K562 (cell line): Measurements from ENCODE around the gene SKAP2.

Source experiments
- BCOR ChIP-seq: fragments of 450-650 bp; IDR thresholded peaks from 2 replicates; pipeline ENCODE4 v1.6.1; 2016
- FOXJ3 ChIP-seq: sonication (generic); formaldehyde crosslinking; IDR thresholded peaks from 2 replicates; pipeline ENCODE4 v1.4.0; 2020; ENCODE audit warnings: mild to moderate bottlenecking, missing genetic modification reagents
- IRF1 ChIP-seq: sonication (generic); formaldehyde crosslinking; IDR thresholded peaks from 2 replicates; pipeline ENCODE4 v1.8.0; 2022; ENCODE audit warnings: missing genetic modification reagents, mild to moderate bottlenecking, borderline replicate concordance
- JUND ChIP-seq, 2 experiments: IDR thresholded peaks; 2 replicates in 1 of 2; 3 replicates in 1 of 2; pipeline ENCODE4 v1.6.1; 2011; ENCODE audit warnings: borderline replicate concordance in 2 of 2, low read depth in 2 of 2, low read length in 2 of 2, improper control_type of control experiment in 1 of 2, missing biosample characterization in 1 of 2, missing genetic modification characterization in 1 of 2, missing genetic modification reagents in 1 of 2
- POLR2A ChIP-seq: fragments of 450-650 bp; conservative IDR thresholded peaks from 2 replicates; pipeline ENCODE4 v1.6.1; 2016
- RHOXF2B ChIP-seq: fragments of 250-450 bp; sonication (Bioruptor Pico); conservative IDR thresholded peaks from 2 replicates; pipeline ENCODE4 v1.5.1; 2021
- SMAD2 ChIP-seq: fragments of 150-350 bp; IDR thresholded peaks from 2 replicates; pipeline ENCODE4 v1.6.1; 2014; ENCODE audit warnings: low read depth, mild to moderate bottlenecking, low read length
- SPI1 ChIP-seq: IDR thresholded peaks from 2 replicates; pipeline ENCODE4 v1.6.1; 2011; ENCODE audit warnings: low read depth, low read length, control low read depth, borderline replicate concordance
- ZNF232 ChIP-seq: sonication (generic); formaldehyde crosslinking; IDR thresholded peaks from 2 replicates; pipeline ENCODE4 v1.8.0; 2022; ENCODE audit warnings: mild to moderate bottlenecking, missing genetic modification reagents
- ZNF263 ChIP-seq: sonication (generic); formaldehyde crosslinking; IDR thresholded peaks from 2 replicates; pipeline ENCODE4 v1.8.0; 2022; ENCODE audit warnings: mild to moderate bottlenecking, missing genetic modification reagents, borderline replicate concordance
- TF ChIP-seq, protein P1 (sequence below), 2 experiments: fragments of 450-650 bp in 1 of 2; sonication (generic) in 1 of 2; formaldehyde crosslinking in 1 of 2; IDR thresholded peaks in 1 of 2; conservative IDR thresholded peaks in 1 of 2; 2 replicates each; pipeline versions ENCODE4 v1.6.1 to v1.8.1; 2016 to 2023; ENCODE audit warnings: mild to moderate bottlenecking in 2 of 2, moderate library complexity in 2 of 2, inconsistent platforms in 1 of 2, missing genetic modification reagents in 1 of 2
- TF ChIP-seq, protein P2 (sequence below): fragments of 250-450 bp; sonication (Bioruptor Pico); IDR thresholded peaks from 2 replicates; pipeline ENCODE4 v1.5.1; 2021; ENCODE audit warnings: mild to moderate bottlenecking

DNA sequence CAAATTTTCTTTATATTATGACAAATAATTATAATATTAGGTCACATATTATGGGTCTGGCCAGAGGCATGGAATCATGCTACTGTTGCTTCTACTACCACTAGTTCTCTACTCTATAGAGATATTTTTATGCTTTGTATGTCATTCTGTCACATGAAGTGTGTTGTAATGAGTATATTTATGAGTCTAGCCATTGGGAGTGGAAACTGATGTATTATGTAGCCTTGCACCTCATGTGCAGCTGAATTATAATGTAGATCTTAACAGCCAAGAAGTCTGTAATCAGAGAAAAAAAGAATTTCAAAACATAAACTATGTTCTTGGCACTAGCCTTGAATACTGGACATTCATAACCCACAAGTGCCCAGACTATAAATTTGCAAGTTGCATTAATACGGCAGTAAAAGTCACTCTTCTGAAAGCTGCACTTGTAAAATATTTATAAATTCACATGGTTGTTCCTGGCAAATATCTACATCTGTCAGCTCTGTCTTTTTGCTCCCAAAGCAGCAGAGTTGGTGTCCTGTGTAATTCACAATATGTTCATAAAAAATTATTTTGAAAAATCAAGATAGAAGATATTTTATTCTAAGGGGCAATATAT, 48.6 kb upstream of the SKAP2 start:
- TF ChIP-seq ZNF263 (CRISPR knock-in tag), result no peak
- no peak for TF ChIP-seq POLR2A
- TF ChIP-seq FOXJ3 (CRISPR knock-in tag), result no peak
- TF ChIP-seq ZNF232 (CRISPR knock-in tag), result no peak
- TF ChIP-seq RHOXF2B (CRISPR knock-in tag), result no peak
- TF ChIP-seq JUND (IDR thresholded peaks at IDR 0.05; ENCODE audit: borderline replicate concordance, low read depth, low read length), result no peak
- TF ChIP-seq JUND (tag; IDR thresholded peaks at IDR 0.05; ENCODE audit: borderline replicate concordance, low read depth, low read length), result no peak
- no peak for TF ChIP-seq SPI1
- no peak for TF ChIP-seq IRF1 (CRISPR knock-in tag)
- no peak for TF ChIP-seq BCOR
- no peak for TF ChIP-seq SMAD2
- TF ChIP-seq, protein P1, sequence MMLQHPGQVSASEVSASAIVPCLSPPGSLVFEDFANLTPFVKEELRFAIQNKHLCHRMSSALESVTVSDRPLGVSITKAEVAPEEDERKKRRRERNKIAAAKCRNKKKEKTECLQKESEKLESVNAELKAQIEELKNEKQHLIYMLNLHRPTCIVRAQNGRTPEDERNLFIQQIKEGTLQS (IDR thresholded peaks at IDR 0.05), result no peak
- TF ChIP-seq, protein P1 (CRISPR knock-in tag; conservative IDR thresholded peaks at IDR 0.05), result no peak
- TF ChIP-seq, protein P2, sequence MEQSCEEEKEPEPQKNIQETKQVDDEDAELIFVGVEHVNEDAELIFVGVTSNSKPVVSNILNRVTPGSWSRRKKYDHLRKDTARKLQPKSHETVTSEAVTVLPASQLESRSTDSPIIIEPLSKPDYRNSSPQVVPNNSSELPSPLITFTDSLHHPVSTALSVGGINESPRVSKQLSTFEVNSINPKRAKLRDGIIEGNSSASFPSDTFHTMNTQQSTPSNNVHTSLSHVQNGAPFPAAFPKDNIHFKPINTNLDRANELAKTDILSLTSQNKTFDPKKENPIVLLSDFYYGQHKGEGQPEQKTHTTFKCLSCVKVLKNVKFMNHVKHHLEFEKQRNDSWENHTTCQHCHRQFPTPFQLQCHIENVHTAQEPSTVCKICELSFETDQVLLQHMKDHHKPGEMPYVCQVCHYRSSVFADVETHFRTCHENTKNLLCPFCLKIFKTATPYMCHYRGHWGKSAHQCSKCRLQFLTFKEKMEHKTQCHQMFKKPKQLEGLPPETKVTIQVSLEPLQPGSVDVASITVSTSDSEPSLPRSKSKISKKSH (CRISPR knock-in tag), result no peak
